Fibroblast of lung (primary cell): ENCODE measurements around the gene OSBPL6.

Source experiments
- CTCF ChIP-seq, 2 donors: IDR thresholded peaks in 1 of 2; conservative IDR thresholded peaks in 1 of 2; 1 replicate in 1 of 2; 2 replicates in 1 of 2; pipeline ENCODE4 v1.5.1; 2011 to 2012; ENCODE audit warnings: low read length in 2 of 2, control low read depth in 1 of 2, inconsistent platforms in 1 of 2, low read depth in 1 of 2, mild to moderate bottlenecking in 1 of 2
- EZH2 ChIP-seq: IDR thresholded peaks from 2 replicates; pipeline ENCODE4 v1.5.1; 2012; ENCODE audit warnings: low read length, control low read depth, mild to moderate bottlenecking; ENCODE audit errors: missing control alignments

DNA sequence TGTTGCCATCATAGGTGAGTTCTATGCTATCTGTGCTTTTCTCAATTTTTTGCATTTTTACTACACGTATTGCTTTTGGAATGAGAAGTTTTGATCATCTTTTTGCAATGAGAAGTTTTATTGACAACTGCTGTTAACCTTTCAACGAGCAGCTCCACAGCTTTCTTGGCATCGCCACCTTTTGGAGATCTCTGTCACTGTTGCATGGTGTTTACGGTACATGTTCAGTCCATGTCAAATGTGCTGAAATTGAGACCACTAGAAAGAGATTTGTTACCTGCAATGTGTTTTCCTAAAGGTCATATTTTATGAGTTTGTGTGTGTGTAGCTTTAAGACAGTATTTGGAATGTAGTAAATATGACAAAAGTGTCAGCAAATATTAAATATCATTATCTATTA lies 120.8 kb downstream of the OSBPL6 start:
- TF ChIP-seq CTCF (conservative IDR thresholded peaks at IDR 0.05 in 1 of 2, IDR thresholded peaks at IDR 0.05 in 1 of 2; ENCODE audit: low read depth in 1 of 2, low read length in 2 of 2): no peak
- TF ChIP-seq EZH2: no peak
